Activated CD4-positive, alpha-beta T cell treated with anti-CD3 and anti-CD28 coated beads, Interleukin-2, amount 50 U/mL, for 48 hours (primary cell): ENCODE data around the gene CDC42EP1.
"Not testable (repeated sequence)": the region's sequence is repeated elsewhere in the genome, so short reads cannot be mapped to it uniquely, and the experiment has no call there.

Source experiments
- DNase-seq, 2 experiments: peaks; one replicate each; pipeline ENCODE4 v3.0.0-alpha.2; 2020

The CDC42EP1 gene

GRCh38 chr22:37535159-37535558, 25.1 kb upstream of the CDC42EP1 start:
- DNase-seq: no peak

DNA sequence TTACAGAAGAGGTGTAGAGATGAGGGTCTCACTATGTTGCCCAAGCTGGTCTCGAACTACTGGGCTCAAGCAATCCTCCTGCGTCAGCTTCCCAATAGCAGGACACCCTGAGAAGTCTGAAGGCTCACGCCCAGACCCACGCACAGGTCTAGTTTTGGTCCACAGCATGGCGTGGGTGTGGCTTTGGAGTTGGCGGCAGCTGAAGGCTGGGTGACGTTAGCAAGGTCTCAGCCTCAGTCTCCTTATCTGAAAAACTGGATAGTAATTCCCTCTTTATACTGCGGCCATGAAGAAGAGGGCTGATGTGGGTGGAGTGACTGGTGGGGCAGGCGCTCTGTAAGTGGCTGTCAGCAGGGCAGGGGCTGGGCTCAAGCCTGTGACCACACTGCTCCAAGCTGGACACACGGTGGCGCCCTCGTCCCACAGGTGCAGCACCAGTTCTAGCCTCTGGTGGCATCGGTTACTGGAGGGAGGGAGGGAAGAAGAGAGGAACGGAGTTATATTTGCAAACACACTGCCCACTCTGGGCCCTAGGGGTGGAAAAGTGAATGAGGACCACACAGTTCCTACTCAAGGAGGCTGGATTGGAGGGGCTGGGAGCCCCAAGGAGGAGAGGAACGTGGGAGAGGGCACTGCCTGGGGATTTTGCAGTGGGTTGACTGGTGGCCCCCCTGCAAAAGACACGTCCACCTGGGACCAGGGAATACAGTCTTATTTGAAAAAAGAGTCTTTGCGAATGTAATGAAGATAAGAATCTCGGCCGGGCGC, 21.5 kb upstream of the CDC42EP1 start:
- peak; percentile 94 to 96 for DNase-seq

DNA sequence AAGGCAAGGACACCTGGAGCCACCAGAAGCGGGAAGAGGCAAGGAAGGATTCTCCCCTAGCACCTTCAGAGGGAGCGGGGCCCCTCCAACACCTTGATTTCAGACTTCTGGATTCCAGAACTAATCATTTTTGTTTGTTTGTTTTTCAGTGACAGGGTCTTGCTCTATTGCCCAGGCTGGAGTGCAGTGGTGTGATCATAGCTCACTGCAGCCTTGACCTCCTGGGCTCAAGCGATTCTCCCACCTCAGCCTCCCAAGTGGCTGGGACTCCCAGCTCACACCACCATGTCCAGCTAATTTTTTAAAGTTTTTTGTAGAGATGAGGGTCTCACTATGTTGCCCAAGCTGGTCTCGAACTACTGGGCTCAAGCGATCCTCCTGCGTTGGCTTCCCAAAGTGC, 20.5 kb upstream of the CDC42EP1 start:
- DNase-seq: not testable (repeated sequence)

DNA sequence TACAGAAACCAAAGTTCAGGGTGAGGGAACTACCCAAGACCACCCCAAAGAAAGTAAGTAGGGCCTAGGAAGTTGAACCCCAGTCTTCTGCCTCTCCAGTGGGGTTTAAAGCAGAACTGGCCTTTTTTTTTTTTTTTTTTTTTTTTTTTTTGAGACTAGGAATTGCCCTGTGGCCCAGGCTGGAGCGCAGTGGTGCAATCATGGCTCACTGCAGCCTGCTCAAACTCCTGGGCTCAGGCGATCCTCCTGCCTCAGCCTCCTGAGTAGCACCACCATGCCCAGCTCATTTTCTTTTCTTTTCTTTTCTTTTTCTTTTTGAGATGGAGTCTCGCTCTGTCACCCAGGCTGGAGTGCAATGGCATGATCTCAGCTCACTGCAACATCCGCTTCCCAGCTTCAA, 17.9 kb upstream of the CDC42EP1 start:
- DNase-seq: not testable (repeated sequence)

DNA sequence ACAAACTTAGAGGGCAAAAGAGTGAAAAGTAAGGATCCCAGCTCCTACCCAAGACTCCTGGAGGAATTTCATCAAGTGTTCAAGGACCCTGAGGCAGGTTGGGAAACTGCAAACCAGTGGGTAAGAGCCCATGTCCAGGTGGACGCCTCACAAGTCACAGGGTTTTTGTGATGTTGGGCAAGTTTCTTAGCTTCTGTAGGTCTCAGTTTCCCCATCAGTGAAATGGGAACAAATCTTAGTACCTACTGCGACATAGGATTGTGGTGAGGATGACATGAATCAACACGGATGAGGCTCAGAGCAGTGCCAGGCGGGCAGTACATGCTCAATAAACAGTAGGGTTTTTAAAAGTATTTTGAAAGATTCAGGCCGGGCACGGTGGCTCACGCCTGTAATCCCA, 17.3 kb upstream of the CDC42EP1 start:
- no peak for DNase-seq

DNA sequence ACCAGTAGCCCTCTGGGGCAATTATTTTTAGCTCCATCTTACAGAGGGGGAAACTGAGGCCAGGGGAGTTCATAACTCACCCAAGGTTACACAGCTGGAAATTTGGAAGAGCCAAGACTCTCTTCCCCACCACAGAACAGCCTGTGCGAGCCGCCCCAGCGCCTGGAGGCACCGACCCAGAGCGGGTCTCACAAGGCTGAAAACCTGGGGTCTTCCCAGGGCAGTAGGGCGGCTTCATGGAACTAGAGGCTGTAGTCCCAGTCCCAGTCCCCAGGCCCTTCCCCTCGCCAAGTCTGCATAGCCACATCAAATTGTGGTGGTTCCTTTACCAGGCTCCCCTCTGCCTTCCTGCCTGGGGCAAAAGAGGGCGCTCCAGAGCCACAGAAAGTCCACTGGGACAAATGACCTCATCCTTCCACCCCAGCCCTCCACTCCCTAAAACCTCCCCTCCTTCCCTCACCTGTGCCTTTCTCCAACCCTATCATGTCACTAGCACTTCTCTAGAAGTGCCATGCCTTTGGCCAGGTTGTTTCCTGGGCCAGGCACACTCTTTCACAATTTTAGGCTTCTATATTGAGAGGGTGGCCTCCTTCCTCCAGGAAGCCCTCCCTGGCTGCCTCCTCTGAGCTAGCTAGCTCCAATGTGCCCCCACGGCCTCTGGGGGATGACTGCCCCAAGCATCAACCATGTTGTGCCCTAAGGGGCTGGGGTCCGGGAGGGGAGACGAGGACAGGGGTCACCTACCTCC, 15.2 kb upstream of the CDC42EP1 start:
- peak; percentile 75 to 82 for DNase-seq

DNA sequence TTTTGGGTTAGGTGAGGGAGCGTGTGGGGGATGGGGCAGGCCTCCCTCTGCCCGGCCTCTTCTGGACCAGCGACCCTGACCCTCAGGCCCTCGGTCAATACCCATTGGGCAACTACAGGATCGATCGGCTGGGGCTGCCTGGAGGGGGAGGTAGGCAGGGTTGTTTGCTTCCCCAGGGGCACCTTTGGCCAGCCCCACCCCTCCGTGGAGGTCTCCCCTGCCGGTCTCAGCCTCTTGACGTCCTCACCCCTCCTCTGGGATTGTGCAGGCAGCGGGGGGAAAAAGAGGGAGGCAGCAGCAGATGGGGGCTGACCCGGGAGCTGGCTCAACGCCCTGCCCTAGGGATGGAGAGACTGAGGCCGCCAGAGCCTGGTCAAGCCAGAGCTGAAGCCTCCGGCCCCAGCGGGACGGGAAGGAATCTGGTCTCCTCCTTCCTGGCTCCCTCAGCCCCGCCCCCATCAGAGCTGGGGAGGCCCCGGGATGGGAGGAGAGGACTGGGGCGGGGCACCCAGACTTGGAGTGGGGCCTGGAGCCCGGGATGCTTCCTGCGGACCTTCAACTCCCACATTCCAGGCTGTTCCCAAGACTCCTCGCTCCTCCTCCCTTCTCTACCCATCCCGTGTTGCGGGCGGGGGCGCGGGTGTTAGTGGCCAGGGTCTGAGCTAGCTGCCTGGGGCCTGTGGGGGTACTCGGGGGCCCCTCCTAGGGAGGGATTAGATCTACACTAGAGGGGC, 14.4 kb upstream of the CDC42EP1 start:
- DNase-seq: no peak

- no peak for DNase-seq
These were observed 13.6 kb upstream of the CDC42EP1 start for GRCh38 chr22:37546437-37547250.

GRCh38 chr22:37547251-37547741, 13.0 kb upstream of the CDC42EP1 start:
- no peak for DNase-seq

DNA sequence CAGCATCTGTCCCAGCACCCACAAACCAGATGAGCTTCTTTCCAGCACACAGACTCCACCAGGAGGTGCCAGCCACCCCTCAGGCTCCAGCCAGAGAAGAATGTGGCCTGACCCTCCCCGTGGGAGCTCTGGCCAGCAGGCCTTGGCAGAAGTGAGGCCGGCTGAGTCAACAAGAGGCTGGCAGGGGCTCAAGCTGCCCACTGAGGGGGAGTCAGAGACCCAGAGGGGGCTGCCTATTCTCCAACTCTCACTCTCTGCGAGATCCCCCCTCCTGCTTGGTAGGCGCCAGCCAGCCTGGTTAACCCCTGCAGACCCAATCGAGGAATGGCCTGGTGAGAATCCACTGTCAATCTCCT, 10.6 kb upstream of the CDC42EP1 start:
- DNase-seq: no peak

DNA sequence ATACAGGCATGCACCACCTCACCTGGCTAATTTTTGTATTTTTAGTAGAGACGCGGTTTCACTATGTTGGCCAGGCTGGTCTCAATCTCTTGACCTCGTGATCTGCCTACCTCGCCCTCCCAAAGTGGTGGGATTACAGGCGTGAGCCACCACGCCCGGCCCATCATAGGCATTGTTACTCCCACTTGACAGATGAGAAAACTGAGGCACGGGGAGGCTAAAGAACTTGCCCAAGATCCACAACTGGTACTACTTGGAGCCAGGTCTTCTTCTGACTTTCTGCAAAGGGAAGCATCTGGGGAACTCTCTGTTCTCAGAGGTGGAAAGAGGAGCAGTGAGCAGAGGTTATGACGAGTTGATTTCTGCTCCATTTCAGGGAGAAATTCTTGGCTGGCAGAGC, 9.4 kb upstream of the CDC42EP1 start:
- DNase-seq: not testable (repeated sequence)

DNA sequence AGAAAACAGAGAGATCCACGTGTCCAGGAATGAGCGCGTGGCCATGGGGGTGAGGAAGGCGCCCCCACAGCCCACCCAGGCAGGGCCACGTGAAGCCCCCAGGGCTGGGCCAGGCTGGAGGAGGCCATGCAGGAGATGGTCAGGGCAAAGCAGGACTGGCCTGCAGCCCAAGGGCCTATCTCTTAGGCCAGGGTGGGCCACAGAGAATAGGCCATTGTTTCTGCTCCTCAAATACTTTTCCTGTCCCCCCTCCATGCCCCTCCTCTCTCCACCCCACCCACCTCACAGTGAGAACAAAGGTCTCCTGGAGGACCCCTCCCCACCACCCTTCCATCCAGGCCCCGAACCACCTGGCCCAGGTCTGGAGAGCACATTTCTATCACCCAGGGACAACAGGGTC, 8.3 kb upstream of the CDC42EP1 start:
- DNase-seq: no peak

- DNase-seq: no peak
These were observed 7.6 kb upstream of the CDC42EP1 start for GRCh38 chr22:37552524-37553163.

DNA sequence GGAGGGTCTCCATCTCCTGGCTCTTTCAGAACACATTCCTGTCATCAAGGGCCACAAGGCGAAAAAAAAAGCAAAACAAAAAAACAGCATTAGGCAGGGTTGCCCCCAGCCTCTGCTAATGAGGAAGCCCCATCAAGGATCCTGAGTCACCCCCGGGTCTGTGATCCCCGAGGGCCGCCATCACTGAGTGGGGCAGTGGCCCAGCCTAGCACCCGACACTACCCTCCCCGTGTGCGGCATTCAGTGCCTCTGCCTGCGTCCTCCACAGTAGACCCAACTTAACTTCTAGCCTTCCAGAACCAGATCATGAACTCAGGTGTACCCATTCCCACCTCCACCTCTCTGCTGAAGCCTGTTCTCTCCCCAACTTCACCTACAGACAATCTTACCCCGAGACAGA, 6.6 kb upstream of the CDC42EP1 start:
- DNase-seq: no peak

GRCh38 chr22:37555029-37555428, 5.3 kb upstream of the CDC42EP1 start:
- no peak for DNase-seq

- no peak for DNase-seq
These were observed 3.6 kb upstream of the CDC42EP1 start for GRCh38 chr22:37556710-37557109.

GRCh38 chr22:37557321-37558001, 2.8 kb upstream of the CDC42EP1 start:
- DNase-seq: no peak

DNA sequence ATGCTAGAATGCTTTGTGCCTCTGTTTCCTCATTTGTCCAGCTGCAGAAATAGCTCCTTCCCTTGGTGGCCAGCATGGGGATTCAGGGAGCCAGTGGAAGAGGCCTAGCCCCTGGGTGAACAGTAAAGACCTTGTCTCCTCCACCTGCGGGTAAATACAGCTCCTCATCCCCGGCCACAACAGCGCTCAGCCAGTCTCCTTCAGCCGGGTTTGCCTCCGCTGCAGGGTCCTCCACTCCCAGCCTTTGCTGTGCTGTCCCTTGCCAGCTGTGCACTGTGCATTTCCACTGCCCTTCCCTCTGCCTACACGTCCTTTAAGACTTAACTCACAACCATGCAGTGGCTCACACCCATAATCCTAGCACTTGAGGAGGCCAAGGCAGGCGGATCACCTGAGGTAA, 1.5 kb upstream of the CDC42EP1 start:
- no peak for DNase-seq

DNA sequence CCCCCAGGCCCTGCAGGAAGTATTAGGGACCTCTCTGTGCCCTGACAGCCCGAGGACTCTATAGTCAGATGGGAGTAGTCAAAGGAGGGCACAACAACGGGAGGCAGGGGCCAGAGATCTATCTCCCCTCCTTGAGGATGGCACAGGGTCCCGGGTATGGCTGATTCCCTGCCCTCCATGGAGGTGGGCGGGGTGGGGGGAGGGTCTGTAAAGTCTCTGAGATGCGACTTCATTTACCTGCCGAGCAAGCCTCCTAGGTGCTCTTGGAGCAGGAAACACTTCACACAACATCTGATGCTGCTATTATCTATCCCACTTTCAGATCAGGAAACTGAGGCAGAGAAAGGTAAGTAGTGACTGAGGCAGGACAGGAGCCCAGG, 769 bp upstream of the CDC42EP1 start:
- no peak for DNase-seq

GRCh38 chr22:37560608-37561211, 430 bp downstream of the CDC42EP1 start:
- no peak for DNase-seq
